Measurements from ENCODE around the gene NPBWR2. TPM values are rescaled to one million over a fixed set of nuclear protein-coding genes. Genes with fewer than 3 reads are reported as not detected.

The NPBWR2 gene
- total RNA-seq, 6 experiments from 2014 or later: not detected

GRCh38 chr20:64145458-64146300 lies 38.3 kb upstream of the NPBWR2 start:
- Mint-ChIP-seq H3K4me1 (ENCODE audit: low read depth) (no peaks in the 10 kb centered on the region), H3K4me3 (no peak overlapping the region), H3K9me3 (peaks cover 18% of the 10 kb centered on the region), H3K36me3 (ENCODE audit: low read depth) (peaks cover 17% of the 10 kb centered on the region), H3K27ac (no peak overlapping the region), H3K27me3 (ENCODE audit: insufficient read depth) (peaks cover 37% of the 10 kb centered on the region)
- DNase-seq: no peak
- peak; percentile 61 for TF ChIP-seq CTCF (IDR thresholded peaks at IDR 0.05)

DNA sequence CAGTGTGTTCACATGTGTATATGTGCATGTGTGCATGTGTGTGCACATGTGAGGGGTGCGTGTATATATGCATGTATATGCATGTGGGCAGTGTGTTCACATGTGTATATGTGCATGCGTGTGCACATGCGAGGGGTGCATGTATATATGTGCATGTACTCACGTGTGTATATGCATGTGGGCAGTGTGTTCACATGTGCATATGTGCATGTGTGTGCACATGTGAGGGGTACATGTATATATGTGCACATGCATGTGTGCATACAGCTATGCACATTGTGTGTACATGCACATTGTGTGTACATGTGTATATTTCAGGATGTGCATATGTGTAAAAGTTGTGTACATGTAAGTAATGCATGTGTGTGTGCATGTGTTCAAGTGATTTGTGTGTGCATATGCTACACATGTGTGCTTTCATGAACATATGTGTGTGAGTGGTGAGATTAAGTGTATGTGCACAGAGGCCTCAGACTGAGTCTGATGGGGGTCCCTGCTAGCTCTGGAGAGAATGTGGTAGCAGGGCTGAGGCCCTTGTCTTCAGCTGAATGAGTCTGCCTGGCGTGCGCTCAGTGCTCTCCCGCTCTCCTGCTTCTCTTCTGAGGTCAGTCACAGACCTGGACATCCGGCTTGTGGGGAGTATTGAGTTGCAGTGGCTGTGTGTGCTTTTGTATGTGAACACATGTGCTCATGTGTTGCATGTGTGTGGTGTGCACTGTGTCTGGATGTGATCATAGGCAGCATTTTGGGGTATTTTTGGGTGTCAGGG lies 37.0 kb upstream of the NPBWR2 start:
- no peak overlapping the region for H3K27ac Mint-ChIP-seq
- peaks cover 18% of the 10 kb centered on the region for H3K9me3 Mint-ChIP-seq
- no peak overlapping the region for H3K4me3 Mint-ChIP-seq
- no peaks in the 10 kb centered on the region for H3K4me1 Mint-ChIP-seq (ENCODE audit: low read depth)
- H3K36me3 Mint-ChIP-seq (ENCODE audit: low read depth): peaks cover 17% of the 10 kb centered on the region
- TF ChIP-seq CTCF (IDR thresholded peaks at IDR 0.05): no peak
- DNase-seq: no peak
- H3K27me3 Mint-ChIP-seq (ENCODE audit: insufficient read depth): peaks cover 49% of the 10 kb centered on the region

DNA sequence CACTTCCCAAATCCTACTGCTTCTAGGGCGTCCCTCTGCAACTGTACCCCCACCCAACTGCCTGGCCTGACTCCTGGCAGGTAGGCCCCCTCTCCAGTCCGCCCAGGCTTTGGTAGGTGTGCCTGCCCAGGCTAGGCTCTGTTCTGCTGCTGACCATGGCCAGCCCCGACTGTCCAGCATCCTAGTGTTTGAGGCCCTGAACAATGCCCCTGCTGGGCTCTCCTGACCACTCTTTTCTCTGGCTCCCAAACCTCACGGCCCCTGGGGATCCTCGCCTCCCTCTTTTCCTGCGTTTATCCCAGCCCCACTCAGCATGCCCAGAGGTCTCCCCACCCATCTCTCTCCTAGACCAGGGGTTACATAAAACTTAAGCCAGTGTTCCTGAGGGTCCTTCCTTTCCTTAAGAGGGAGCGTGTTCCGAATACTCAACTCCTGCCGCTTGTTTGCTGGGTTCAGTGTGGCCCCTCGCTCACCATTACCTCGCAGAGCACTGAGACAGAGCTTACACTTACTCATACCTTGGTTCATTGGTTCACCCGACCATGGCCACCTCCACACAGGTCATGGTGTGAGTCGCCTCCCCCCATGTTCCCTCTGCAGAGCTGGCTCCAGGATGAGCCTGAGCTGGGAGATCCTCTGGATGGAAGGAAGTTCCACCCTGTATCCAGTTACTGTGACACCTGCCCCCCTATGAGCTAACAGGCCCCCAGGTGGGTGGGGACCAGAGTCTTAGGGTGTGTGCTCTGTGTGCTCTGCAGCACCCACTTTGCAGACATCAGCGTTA lies 35.8 kb upstream of the NPBWR2 start:
- H3K4me3 Mint-ChIP-seq: no peak overlapping the region

GRCh38 chr20:64142590-64142989 lies 35.2 kb upstream of the NPBWR2 start:
- peaks cover 18% of the 10 kb centered on the region for H3K9me3 Mint-ChIP-seq
- no peak overlapping the region for H3K27ac Mint-ChIP-seq
- H3K4me3 Mint-ChIP-seq: no peak overlapping the region
- H3K4me1 Mint-ChIP-seq (ENCODE audit: low read depth): no peaks in the 10 kb centered on the region
- no peak for TF ChIP-seq CTCF (IDR thresholded peaks at IDR 0.05)
- H3K27me3 Mint-ChIP-seq (ENCODE audit: insufficient read depth): peaks cover 44% of the 10 kb centered on the region
- H3K36me3 Mint-ChIP-seq (ENCODE audit: low read depth): peaks cover 17% of the 10 kb centered on the region
- no peak for DNase-seq

More for the DNA sequence above, 35.8 kb upstream of the NPBWR2 start:
- Mint-ChIP-seq H3K27ac (no peak overlapping the region), H3K9me3 (peaks cover 18% of the 10 kb centered on the region), H3K4me1 (ENCODE audit: low read depth) (no peaks in the 10 kb centered on the region), H3K36me3 (ENCODE audit: low read depth) (peaks cover 17% of the 10 kb centered on the region), H3K27me3 (ENCODE audit: insufficient read depth) (peaks cover 50% of the 10 kb centered on the region)
- DNase-seq: no peak
- no peak for TF ChIP-seq CTCF (IDR thresholded peaks at IDR 0.05)

DNA sequence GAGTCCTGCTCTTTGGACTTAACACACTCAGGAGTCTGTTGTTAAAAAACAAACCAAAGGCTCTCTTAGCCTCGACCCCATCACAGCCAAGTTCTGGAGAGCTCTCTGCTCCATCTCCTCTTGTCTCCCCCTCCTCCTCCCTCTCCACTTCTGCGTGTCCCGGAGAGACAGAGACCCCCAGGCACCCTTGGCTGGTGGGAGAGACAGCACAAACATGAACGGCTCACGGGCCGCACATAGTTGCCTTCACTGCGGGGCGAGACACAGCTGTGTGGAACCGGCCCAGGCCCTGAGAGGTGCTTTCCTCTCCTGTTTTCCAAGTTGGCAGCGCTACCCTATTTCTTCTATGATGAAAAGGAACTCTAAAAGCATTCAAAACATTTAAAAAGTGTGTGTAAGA lies 33.6 kb upstream of the NPBWR2 start:
- H3K9me3 Mint-ChIP-seq: peaks cover 17% of the 10 kb centered on the region
- peaks cover 39% of the 10 kb centered on the region for H3K27me3 Mint-ChIP-seq (ENCODE audit: insufficient read depth)
- H3K4me1 Mint-ChIP-seq (ENCODE audit: low read depth): no peaks in the 10 kb centered on the region
- DNase-seq: no peak
- no peak overlapping the region for H3K27ac Mint-ChIP-seq
- no peak for TF ChIP-seq CTCF (IDR thresholded peaks at IDR 0.05)
- peaks cover 17% of the 10 kb centered on the region for H3K36me3 Mint-ChIP-seq (ENCODE audit: low read depth)
- no peak overlapping the region for H3K4me3 Mint-ChIP-seq
